H1 (cell line): ENCODE results near the gene SPRR1A. TPM values are rescaled to one million over a fixed set of nuclear protein-coding genes. Genes with fewer than 3 reads are reported as not detected.

Source experiments
- NANOG ChIP-seq: IDR thresholded peaks from 2 replicates; pipeline ENCODE4 v1.6.1; 2011; ENCODE audit warnings: low read length, low read depth, mild to moderate bottlenecking, inconsistent platforms; ENCODE audit not compliant: insufficient read depth, poor library complexity, severe bottlenecking
- SP2 ChIP-seq: IDR thresholded peaks from 2 replicates; pipeline ENCODE4 v1.6.1; 2012; ENCODE audit warnings: mild to moderate bottlenecking, low read length, inconsistent platforms
- SUZ12 ChIP-seq: fragments of 200-600 bp; sonication (generic); IDR thresholded peaks from 2 replicates; pipeline ENCODE4 v1.6.1; 2012; ENCODE audit warnings: mild to moderate bottlenecking, inconsistent platforms, low read length, moderate library complexity, mixed read lengths
- polyA plus RNA-seq, 7 experiments: library from polyadenylated mRNA; depleted of rRNA in 3 of 7; stranded (reverse) in 5 of 7; unstranded in 2 of 7; fragments of >200 nt in 5 of 7; fragments of 200-250 nt in 2 of 7; gene quantifications; 1 replicate in 5 of 7; 2 replicates in 1 of 7; 4 replicates in 1 of 7; pipeline versions ENCODE4 v1.2.1 to v1.2.3, GENCODE V29; 2011 to 2013; ENCODE audit warnings: missing spikeins in 2 of 7, mixed read lengths in 2 of 7
- total RNA-seq: library from RNA; stranded (reverse); fragmentation: NEBNext Ultra II Directional; extraction: Animal tissue kit (Norgen Biotek cat#: 25700); gene quantifications from 2 replicates; pipeline ENCODE4 v1.2.1, GENCODE V29; 2021
- TF ChIP-seq, protein P1 (sequence below): IDR thresholded peaks from 2 replicates; pipeline ENCODE4 v1.6.1; 2012; ENCODE audit warnings: inconsistent platforms

SPRR1A gene
- total and polyA plus RNA-seq, 2 of the 8 experiments (the other 6 are each of a cell fraction or from before 2014, with no cell fraction given), result not detected

DNA sequence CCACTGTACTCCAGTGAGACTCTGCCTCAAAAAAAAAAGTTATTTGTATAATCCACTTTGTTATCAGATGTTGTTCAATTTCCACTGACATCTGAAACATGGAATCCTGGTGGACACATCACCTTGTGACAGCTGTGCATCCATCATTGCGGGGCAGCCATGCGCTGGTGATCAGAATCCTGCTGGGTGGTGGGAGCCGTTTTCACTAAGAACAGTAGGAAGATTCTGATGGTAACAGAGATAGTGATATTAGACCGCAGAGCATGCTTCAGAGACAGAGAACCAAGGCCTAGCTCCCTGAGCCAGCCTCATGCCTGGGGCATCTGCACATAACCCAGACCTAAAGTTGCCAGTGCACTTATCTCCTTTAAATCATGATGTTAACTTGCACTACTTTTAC is 14.6 kb downstream of the SPRR1A start (continued):
- TF ChIP-seq, protein P1, sequence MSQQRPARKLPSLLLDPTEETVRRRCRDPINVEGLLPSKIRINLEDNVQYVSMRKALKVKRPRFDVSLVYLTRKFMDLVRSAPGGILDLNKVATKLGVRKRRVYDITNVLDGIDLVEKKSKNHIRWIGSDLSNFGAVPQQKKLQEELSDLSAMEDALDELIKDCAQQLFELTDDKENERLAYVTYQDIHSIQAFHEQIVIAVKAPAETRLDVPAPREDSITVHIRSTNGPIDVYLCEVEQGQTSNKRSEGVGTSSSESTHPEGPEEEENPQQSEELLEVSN, result no peak
- TF ChIP-seq NANOG (no peak), SUZ12 (no peak), SP2 (no peak)
